GM12891 (cell line): ENCODE measurements around the gene ANKDD1A.

Source experiments
- PAX5 ChIP-seq: IDR thresholded peaks from 2 replicates; pipeline ENCODE4 v1.6.1; 2011; ENCODE audit warnings: low read length, moderate library complexity, mild to moderate bottlenecking; ENCODE audit not compliant: insufficient read depth, severe bottlenecking
- POLR2A ChIP-seq: IDR thresholded peaks from 2 replicates; pipeline ENCODE4 v1.6.1; 2011; ENCODE audit warnings: low read depth, low read length, control low read depth
- POLR2AphosphoS5 ChIP-seq: IDR thresholded peaks from 2 replicates; pipeline ENCODE4 v1.6.1; 2011; ENCODE audit warnings: low read depth, low read length, control low read depth
- POU2F2 ChIP-seq: IDR thresholded peaks from 2 replicates; pipeline ENCODE4 v1.6.1; 2011; ENCODE audit warnings: low read depth, mild to moderate bottlenecking, control low read depth, low read length, moderate library complexity
- SPI1 ChIP-seq: IDR thresholded peaks from 2 replicates; pipeline ENCODE4 v1.6.1; 2011; ENCODE audit warnings: low read depth, low read length, control low read depth
- TAF1 ChIP-seq: IDR thresholded peaks from 2 replicates; pipeline ENCODE4 v1.6.1; 2011; ENCODE audit warnings: low read depth, low read length, control low read depth

DNA sequence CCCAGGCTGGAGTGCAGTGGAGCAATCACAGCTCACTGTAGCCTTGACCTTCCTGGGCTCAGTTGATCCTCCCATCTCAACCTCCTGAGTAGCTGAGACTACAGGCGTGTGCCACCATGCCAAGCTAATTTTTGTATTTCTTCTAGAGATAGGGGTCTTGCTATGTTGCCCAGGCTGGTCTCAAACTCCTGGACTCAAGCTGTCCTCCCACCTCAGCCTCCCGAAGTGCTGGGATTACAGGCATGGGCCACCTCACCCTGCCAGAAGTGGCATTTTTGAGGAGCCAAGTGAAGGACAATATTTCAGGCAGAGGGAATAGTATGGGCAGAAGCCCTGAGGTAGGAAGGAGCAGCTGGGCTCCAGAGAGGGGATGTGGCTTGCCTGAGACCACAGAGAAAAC, 4.7 kb downstream of the ANKDD1A start:
- TF ChIP-seq POLR2A (no peak), POLR2AphosphoS5 (no peak), PAX5 (no peak), TAF1 (no peak), SPI1 (no peak), POU2F2 (no peak)
